ENCODE measurements around the gene ERVH48-1. TPM values are rescaled to one million over a fixed set of nuclear protein-coding genes. Genes with fewer than 3 reads are reported as not detected.

Gene ERVH48-1
- total and polyA plus RNA-seq, 2 of the 8 experiments (the other 6 are each of a cell fraction or from before 2014, with no cell fraction given): 4.2 to 17.7 TPM

DNA sequence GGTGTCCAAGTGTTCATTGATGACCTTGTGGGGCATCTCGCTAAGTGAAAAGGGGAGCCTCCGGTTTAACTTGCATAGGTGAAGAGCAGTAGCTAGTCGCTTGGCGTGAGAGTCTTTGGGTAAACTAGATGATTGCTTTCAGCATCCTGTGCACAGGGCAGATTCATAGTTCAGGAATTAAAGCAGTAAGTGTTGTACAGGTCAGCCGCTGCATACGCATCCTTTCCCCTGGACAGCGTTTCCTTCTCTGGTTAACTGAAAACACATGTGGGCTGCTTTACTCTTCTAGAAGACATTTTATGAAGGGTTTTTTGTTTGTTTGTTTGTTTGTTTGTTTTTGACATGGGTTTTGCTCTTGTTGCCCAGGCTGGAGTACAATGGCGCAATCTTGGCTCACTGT is 20.2 kb downstream of the ERVH48-1 start (continued):
- no peak for TF ChIP-seq NRF1 (IDR thresholded peaks at IDR 0.05; ENCODE audit: low read depth, low read length)
